Measurements from ENCODE around the gene HINT1.
"Not testable (repeated sequence)": the region's sequence is repeated elsewhere in the genome, so short reads cannot be mapped to it uniquely, and the experiment has no call there.

The HINT1 gene

GRCh38 chr5:131170540-131171275 lies 5.7 kb upstream of the HINT1 start, which contains the start of gene LYRM7:
TSS of gene LYRM7 (plus strand) at chr5:131170944. CDS start at chr5:131171021, 77 bp downstream.
- DNase-seq (ENCODE audit: low read depth), result peak; percentile 85

GRCh38 chr5:131169810-131170539 lies 4.9 kb upstream of the HINT1 start:
- DNase-seq (ENCODE audit: low read depth), result no peak

GRCh38 chr5:131167615-131168014 lies 2.6 kb upstream of the HINT1 start:
- DNase-seq (ENCODE audit: low read depth), result no peak

GRCh38 chr5:131164191-131165118 lies 601 bp downstream of the HINT1 start:
- DNase-seq (ENCODE audit: low read depth), result peak; percentile 35

GRCh38 chr5:131163276-131164119 lies 1.6 kb downstream of the HINT1 start:
- DNase-seq (ENCODE audit: low read depth), result no peak

GRCh38 chr5:131160134-131160533 lies 4.9 kb downstream of the HINT1 start:
- DNase-seq (ENCODE audit: low read depth), result no peak

GRCh38 chr5:131156957-131157356 lies 8.1 kb downstream of the HINT1 start:
- no peak for DNase-seq (ENCODE audit: low read depth)

- no peak for DNase-seq (ENCODE audit: low read depth)
Measured at GRCh38 chr5:131156385-131156784, 8.7 kb downstream of the HINT1 start.

GRCh38 chr5:131151216-131151615 lies 13.8 kb downstream of the HINT1 start:
- DNase-seq (ENCODE audit: low read depth), result no peak

- DNase-seq (ENCODE audit: low read depth), result no peak
Measured at GRCh38 chr5:131150408-131150807, 14.6 kb downstream of the HINT1 start.

GRCh38 chr5:131148835-131149234 lies 16.2 kb downstream of the HINT1 start:
- no peak for DNase-seq (ENCODE audit: low read depth)

- DNase-seq (ENCODE audit: low read depth), result no peak
Measured at GRCh38 chr5:131147258-131147657, 17.8 kb downstream of the HINT1 start.

GRCh38 chr5:131142970-131143617 lies 22.0 kb downstream of the HINT1 start:
- no peak for DNase-seq (ENCODE audit: low read depth)

GRCh38 chr5:131139321-131139720 lies 25.7 kb downstream of the HINT1 start:
- DNase-seq (ENCODE audit: low read depth), result no peak

- DNase-seq (ENCODE audit: low read depth), result not testable (repeated sequence)
Measured at GRCh38 chr5:131138406-131138805, 26.6 kb downstream of the HINT1 start.

- DNase-seq (ENCODE audit: low read depth), result not testable (repeated sequence)
Measured at GRCh38 chr5:131133091-131133490, 32.0 kb downstream of the HINT1 start.

- no peak for DNase-seq (ENCODE audit: low read depth)
Measured at GRCh38 chr5:131129306-131129705, 35.8 kb downstream of the HINT1 start.

- DNase-seq (ENCODE audit: low read depth), result not testable (repeated sequence)
Measured at GRCh38 chr5:131127244-131127643, 37.8 kb downstream of the HINT1 start.

GRCh38 chr5:131114754-131115153 lies 50.3 kb downstream of the HINT1 start:
- no peak for DNase-seq (ENCODE audit: low read depth)

- no peak for DNase-seq (ENCODE audit: low read depth)
Measured at GRCh38 chr5:131112424-131112823, 52.6 kb downstream of the HINT1 start.

GRCh38 chr5:131110256-131110594 lies 54.8 kb downstream of the HINT1 start:
- no peak for DNase-seq (ENCODE audit: low read depth)

Measured in stimulated activated CD8-positive, alpha-beta memory T cell treated with anti-CD3 and anti-CD28 coated beads, Interleukin-7, amount 100 ng/mL, for 24 hours (primary cell).